Psoas muscle (tissue), 8 donors: ENCODE measurements around the gene UBAP1. TPM values are rescaled to one million over a fixed set of nuclear protein-coding genes. Genes with fewer than 3 reads are reported as not detected.
"Not testable (repeated sequence)": the region's sequence is repeated elsewhere in the genome, so short reads cannot be mapped to it uniquely, and the experiment has no call there.

Source experiments
- ATAC-seq, 4 donors: fragments of 200-7000 bp; cut with Tn5 transposase; one replicate each; pipeline ENCODE4 v1.9.1; 2020; ENCODE audit warnings: moderate library complexity in 3 of 4, mild to moderate bottlenecking in 2 of 4
- DNase-seq, 2 donors: peaks; one replicate each; pipeline ENCODE4 v3.0.0-alpha.2; 2020
- H3K27ac ChIP-seq: fragments of 200-600 bp; one replicate; pipeline ENCODE4 v1.8.0; 2022
- H3K27me3 ChIP-seq, 3 donors: fragments of 200-600 bp in 1 of 3; one replicate each; pipeline versions ENCODE4 v1.6.1 to v1.8.0; 2013 to 2022; ENCODE audit warnings: low read length in 2 of 3, mild to moderate bottlenecking in 2 of 3, moderate library complexity in 1 of 3; ENCODE audit not compliant: insufficient read depth in 3 of 3
- H3K36me3 ChIP-seq, 2 donors: fragments of 200-600 bp in 1 of 2; one replicate each; pipeline versions ENCODE4 v1.6.1 to v1.8.0; 2013 to 2022; ENCODE audit warnings: low read depth in 1 of 2, mild to moderate bottlenecking in 1 of 2, moderate library complexity in 1 of 2; ENCODE audit not compliant: insufficient read depth in 1 of 2
- H3K4me1 ChIP-seq: fragments of 200-600 bp; one replicate; pipeline ENCODE4 v1.8.0; 2022
- H3K4me3 ChIP-seq: fragments of 200-600 bp; one replicate; pipeline ENCODE4 v1.8.0; 2022; ENCODE audit warnings: mild to moderate bottlenecking
- H3K9me3 ChIP-seq: fragments of 200-600 bp; one replicate; pipeline ENCODE4 v1.8.0; 2022
- WGBS, 3 donors: extraction: QIAGEN DNeasy Blood & Tissue Kit; methylation state at CpG; one replicate each; pipeline versions ENCODE4 v1.1.6 to v1.1.7; 2013; 5-methylcytosine and 5-hydroxymethylcytosine counted together
- intact Hi-C, 2 donors: fragments of 100-400 bp; cut with DNase I; formaldehyde crosslinking; loops; one replicate each; pipeline versions ENCODE4 v1.11.0 to v1.14.2; 2022
- polyA plus RNA-seq, 3 donors: library from polyadenylated mRNA; stranded (reverse); fragments of 200-250 nt; gene quantifications; one replicate each; pipeline ENCODE4 v1.2.3, GENCODE V29; 2013
- total RNA-seq, 4 donors: library from RNA; stranded (reverse); fragmentation: NEBNext Ultra II Directional in 2 of 4; extraction: Animal tissue kit (Norgen Biotek cat#: 25700) in 2 of 4; gene quantifications; one replicate each; pipeline versions ENCODE4 v1.2.1 to v1.2.4, GENCODE V29; 2021 to 2023
- TF ChIP-seq, protein P1 (sequence below): fragments of 200-600 bp; IDR thresholded peaks from one replicate; pipeline ENCODE4 v1.8.0; 2022; ENCODE audit warnings: antibody characterized with exemption
- donor health status: healthy with polysubstance abuse.
- donor health status: DM: no; HTN: no; CAD: no; lungs with moderate emphysema.
- donor health status: Bipolar disorder and iron deficiency.
- donor health status: healthy.
- donor health status: DM: yes; HTN: yes; CAD: no.
- donor health status: DM: no; HTN: no; CAD: no.
- donor health status: DM: no; HTN: no; CAD: no.
- donor health status: DM: yes; HTN: yes; CAD: no.

The UBAP1 gene
- total and polyA plus RNA-seq, 7 donors: 55.8 to 203 (median 89.6) TPM

DNA sequence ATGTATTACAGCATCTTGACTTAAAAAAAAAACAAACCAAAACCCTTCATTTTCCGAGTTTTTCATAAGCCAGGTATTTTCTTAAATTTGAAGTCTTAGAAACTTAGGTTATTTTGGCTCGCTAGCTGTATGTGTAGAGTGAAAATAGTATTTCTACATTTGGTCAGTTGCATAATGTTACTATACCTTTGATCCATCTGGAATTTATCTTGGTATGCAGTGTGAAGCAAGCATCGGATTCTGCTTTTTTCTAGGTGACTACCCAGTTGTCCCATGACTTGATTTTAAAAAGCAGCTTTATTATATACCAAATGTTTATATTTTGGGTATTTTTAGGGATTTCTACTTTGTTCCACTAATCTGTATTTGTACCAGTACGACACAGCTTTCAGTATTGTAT, 27.7 kb downstream of the UBAP1 start:
- Histone ChIP-seq H3K4me3 (no peak overlapping the region), H3K36me3 (no peaks in the 10 kb centered on the region), H3K27me3 (no peaks in the 10 kb centered on the region), H3K9me3 (no peaks in the 10 kb centered on the region), H3K4me1 (peaks cover 15% of the 10 kb centered on the region), H3K27ac (no peak overlapping the region)
- no peak for ATAC-seq
- intact Hi-C loops: no loop called here
- WGBS, 3 donors: 81 to 93% (median 85%) methylated on average over 4 of the region's 4 CpGs
- TF ChIP-seq, protein P1, sequence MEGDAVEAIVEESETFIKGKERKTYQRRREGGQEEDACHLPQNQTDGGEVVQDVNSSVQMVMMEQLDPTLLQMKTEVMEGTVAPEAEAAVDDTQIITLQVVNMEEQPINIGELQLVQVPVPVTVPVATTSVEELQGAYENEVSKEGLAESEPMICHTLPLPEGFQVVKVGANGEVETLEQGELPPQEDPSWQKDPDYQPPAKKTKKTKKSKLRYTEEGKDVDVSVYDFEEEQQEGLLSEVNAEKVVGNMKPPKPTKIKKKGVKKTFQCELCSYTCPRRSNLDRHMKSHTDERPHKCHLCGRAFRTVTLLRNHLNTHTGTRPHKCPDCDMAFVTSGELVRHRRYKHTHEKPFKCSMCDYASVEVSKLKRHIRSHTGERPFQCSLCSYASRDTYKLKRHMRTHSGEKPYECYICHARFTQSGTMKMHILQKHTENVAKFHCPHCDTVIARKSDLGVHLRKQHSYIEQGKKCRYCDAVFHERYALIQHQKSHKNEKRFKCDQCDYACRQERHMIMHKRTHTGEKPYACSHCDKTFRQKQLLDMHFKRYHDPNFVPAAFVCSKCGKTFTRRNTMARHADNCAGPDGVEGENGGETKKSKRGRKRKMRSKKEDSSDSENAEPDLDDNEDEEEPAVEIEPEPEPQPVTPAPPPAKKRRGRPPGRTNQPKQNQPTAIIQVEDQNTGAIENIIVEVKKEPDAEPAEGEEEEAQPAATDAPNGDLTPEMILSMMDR: no peak
- DNase-seq: no peak

DNA sequence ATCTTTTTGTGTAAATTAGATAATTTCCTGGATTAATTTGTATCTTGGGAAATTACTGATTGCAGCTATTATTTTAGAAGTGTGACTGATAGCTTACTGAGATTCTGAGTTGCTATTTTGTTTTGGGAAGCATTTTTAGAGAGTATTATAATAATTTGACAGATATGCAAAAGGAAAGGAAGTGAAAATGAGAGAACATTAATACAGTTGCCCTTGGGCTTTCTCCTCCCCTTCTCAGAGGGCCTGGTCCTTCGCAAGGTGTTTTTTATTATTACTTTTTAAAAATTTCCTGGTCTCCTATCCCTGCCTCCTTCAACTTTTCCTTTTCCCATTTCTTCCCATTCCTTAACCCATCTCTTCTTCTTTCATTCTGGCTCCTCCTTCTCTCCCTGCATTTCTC, 32.6 kb downstream of the UBAP1 start:
- Histone ChIP-seq H3K4me1 (peaks cover 6% of the 10 kb centered on the region), H3K36me3 (no peaks in the 10 kb centered on the region), H3K27me3 (no peaks in the 10 kb centered on the region), H3K4me3 (no peak overlapping the region), H3K27ac (no peak overlapping the region), H3K9me3 (no peaks in the 10 kb centered on the region)
- WGBS, 3 donors: 96 to 100% (median 100%) methylated on average over 1 of the region's 1 CpG
- ATAC-seq: no peak
- intact Hi-C loops: no loop called here
- TF ChIP-seq, protein P1: no peak
- no peak for DNase-seq

DNA sequence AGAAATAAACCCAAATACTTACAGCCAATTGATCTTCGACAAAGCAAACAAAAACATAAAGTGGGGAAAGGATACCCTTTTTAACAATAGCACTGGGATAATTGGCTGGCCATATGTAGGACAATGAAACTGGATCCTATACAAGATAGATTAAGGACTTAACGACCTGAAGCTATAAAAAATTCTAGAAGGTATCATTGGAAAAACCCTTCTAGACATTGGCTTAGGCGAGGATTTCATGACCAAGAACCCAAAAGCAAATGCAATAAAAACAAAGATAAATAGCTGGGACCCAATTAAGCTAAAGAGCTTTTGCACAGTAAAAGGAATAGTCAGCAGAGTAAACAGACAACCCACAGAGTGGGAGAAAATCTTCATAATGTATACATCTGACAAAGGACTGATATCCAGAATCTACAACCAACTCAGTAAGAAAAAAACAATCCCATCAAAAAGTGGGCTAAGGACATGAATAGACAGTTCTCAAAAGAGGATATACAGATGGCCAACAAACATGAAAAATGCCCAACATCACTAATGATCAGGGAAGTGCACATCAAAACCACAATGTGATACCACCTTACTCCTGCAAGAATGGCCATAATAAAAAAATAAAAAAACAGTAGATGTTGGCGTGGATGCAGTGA, 35.6 kb downstream of the UBAP1 start:
- H3K27ac ChIP-seq, intact Hi-C loops, ATAC-seq, H3K36me3 ChIP-seq, DNase-seq, H3K4me3 ChIP-seq, H3K27me3 ChIP-seq, H3K9me3 ChIP-seq: not testable (repeated sequence)
- H3K4me1 ChIP-seq: peaks cover 19% of the 10 kb centered on the region
- 79 to 83% (median 81%) methylated on average over 4 of the region's 4 CpGs for WGBS, 3 donors

DNA sequence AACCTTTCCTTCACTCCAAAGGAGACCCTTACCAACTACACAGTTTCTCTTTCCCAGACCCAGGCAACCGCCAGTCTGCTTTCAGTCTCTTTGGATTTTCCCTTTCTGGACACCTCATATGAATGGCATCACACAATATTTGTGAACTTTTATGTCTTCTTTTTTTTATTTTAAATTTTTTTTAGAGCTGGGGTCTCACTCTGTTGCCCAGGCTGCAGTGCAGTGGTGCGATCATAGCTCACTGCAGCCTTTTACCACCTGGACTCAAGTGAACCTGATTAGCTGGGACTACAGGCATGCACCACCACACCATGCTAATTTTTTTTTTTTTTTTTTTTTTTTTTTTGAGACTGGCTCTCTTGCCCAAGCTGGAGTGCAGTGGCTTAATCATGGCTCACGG, 37.5 kb downstream of the UBAP1 start:
- no peak overlapping the region for H3K27ac ChIP-seq
- TF ChIP-seq, protein P1: no peak
- no peaks in the 10 kb centered on the region for H3K9me3 ChIP-seq
- ATAC-seq: peak; percentile 23 to 47 (median 37)
- H3K36me3 ChIP-seq: no peaks in the 10 kb centered on the region
- H3K4me3 ChIP-seq: no peak overlapping the region
- peaks cover 19% of the 10 kb centered on the region for H3K4me1 ChIP-seq
- H3K27me3 ChIP-seq: no peaks in the 10 kb centered on the region
- 86 to 93% (median 86%) methylated on average over 3 of the region's 3 CpGs for WGBS, 3 donors
- DNase-seq: no peak
- intact Hi-C loops: no loop called here

DNA sequence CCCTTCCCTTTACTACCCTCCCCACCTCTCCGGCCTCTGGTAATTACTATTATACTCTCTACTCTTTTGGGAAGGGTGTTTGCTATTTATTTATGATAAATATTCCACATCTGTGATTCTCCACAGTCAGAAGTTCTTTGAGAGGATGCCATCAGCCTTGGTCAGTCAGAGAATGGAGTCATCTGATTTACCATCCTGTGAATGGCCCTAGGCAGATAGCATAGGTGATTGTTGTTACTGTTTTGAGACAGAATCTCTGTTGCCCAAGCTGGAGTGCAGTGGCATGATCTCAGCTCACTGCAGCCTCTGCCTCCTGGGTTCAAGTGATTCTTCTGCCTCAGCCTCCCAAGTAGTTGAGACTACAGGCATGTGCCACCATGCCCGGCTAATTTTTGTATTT, 38.2 kb downstream of the UBAP1 start:
- intact Hi-C loops, H3K9me3 ChIP-seq, H3K27me3 ChIP-seq, DNase-seq, H3K27ac ChIP-seq, H3K4me3 ChIP-seq, H3K36me3 ChIP-seq: not testable (repeated sequence)
- peaks cover 19% of the 10 kb centered on the region for H3K4me1 ChIP-seq
- WGBS, 3 donors: 60 to 72% (median 67%) methylated on average over 2 of the region's 2 CpGs
- peak in 2 of 4 donors; percentile 39 to 57 for ATAC-seq

DNA sequence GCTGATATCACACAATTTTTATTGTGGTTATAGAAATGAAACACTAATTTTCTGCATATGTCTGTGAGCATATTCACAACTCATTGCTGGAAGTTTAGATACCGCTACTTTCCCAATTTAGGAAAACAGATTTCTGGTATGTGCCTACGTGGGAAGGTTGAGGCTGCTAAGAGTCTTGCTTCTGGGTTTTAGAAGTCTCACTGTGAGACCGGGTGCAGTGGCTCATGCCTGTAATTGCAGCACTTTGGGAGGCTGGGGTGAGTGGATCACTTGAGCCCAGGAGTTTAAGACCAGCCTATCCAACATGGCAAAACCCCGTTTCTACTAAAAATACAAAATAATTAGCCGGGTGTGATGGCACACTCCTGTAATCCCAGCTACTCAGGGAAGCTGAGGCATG, 39.6 kb downstream of the UBAP1 start:
- DNase-seq (no peak), ATAC-seq (peak in 2 of 4 donors; percentile 29 to 32)
- Histone ChIP-seq H3K27me3 (no peaks in the 10 kb centered on the region), H3K4me1 (peaks cover 19% of the 10 kb centered on the region), H3K9me3 (no peaks in the 10 kb centered on the region), H3K4me3 (no peak overlapping the region), H3K36me3 (no peaks in the 10 kb centered on the region), H3K27ac (peak overlapping the region; percentile 36)
- TF ChIP-seq, protein P1: no peak
- intact Hi-C loops: no loop called here
- 69 to 81% (median 69%) methylated on average over 5 of the region's 5 CpGs for WGBS, 3 donors
